Stimulated activated CD8-positive, alpha-beta memory T cell treated with anti-CD3 and anti-CD28 coated beads, Interleukin-12 subunit alpha, Interleukin-12 subunit beta, amount 100 ng/mL, for 24 hours (primary cell): ENCODE results near the gene EPHB3.
"Not testable (repeated sequence)": the region's sequence is repeated elsewhere in the genome, so short reads cannot be mapped to it uniquely, and the experiment has no call there.

Experiments
- DNase-seq: peaks from one replicate; pipeline ENCODE4 v3.0.0-alpha.2; 2020; ENCODE audit errors: extremely low read depth

EPHB3 gene

GRCh38 chr3:184620475-184621119 is 59.0 kb downstream of the EPHB3 start:
- no peak for DNase-seq

- not testable (repeated sequence) for DNase-seq
Observed at GRCh38 chr3:184622156-184622555, 60.6 kb downstream of the EPHB3 start.

- no peak for DNase-seq
Observed at GRCh38 chr3:184626923-184627322, 65.3 kb downstream of the EPHB3 start.

- DNase-seq = no peak
Observed at GRCh38 chr3:184629555-184630160, 68.1 kb downstream of the EPHB3 start.

- no peak for DNase-seq
Observed at GRCh38 chr3:184630861-184631471, 69.4 kb downstream of the EPHB3 start.

GRCh38 chr3:184631472-184631861 is 69.9 kb downstream of the EPHB3 start:
- no peak for DNase-seq
